GM13977 (cell line): ENCODE results near the gene TEAD4.

Experiments used
- DNase-seq: peaks from one replicate; pipeline ENCODE4 v3.0.0; 2012; ENCODE audit warnings: low spot score
- CTCF ChIP-seq: IDR thresholded peaks from 2 replicates; pipeline ENCODE4 v1.5.1; 2012; ENCODE audit warnings: mild to moderate bottlenecking, control low read depth; ENCODE audit not compliant: insufficient read depth; ENCODE audit errors: extremely low read depth, missing control alignments
- in situ Hi-C: fragments of 300-500 bp; cut with MboI; formaldehyde crosslinking; loops from one replicate; pipeline ENCODE4 v1.12.0; 2022; ENCODE audit warnings: low sequenced_read_pairs, low pct_unique_long_range_greater_than_20kb, mixed read lengths, inconsistent platforms; ENCODE audit not compliant: unreplicated experiment

The TEAD4 gene

GRCh38 chr12:2980630-2981029, 21.4 kb downstream of the TEAD4 start:
- DNase-seq: no peak
- TF ChIP-seq CTCF: no peak
- in situ Hi-C loops: no loop called here

GRCh38 chr12:2982361-2982760, 23.2 kb downstream of the TEAD4 start:
- in situ Hi-C loops: no loop called here
- no peak for TF ChIP-seq CTCF
- DNase-seq: no peak

GRCh38 chr12:2984249-2984648, 25.1 kb downstream of the TEAD4 start:
- in situ Hi-C loops: no loop called here
- no peak for TF ChIP-seq CTCF
- no peak for DNase-seq

- TF ChIP-seq CTCF: no peak
- in situ Hi-C loops: no loop called here
- no peak for DNase-seq
These were observed 25.5 kb downstream of the TEAD4 start for GRCh38 chr12:2984698-2985097.

GRCh38 chr12:2986876-2987275, 27.7 kb downstream of the TEAD4 start:
- in situ Hi-C loops: no loop called here
- no peak for DNase-seq
- no peak for TF ChIP-seq CTCF

GRCh38 chr12:2988494-2988893, 29.3 kb downstream of the TEAD4 start:
- DNase-seq: no peak
- TF ChIP-seq CTCF: no peak
- in situ Hi-C loops: no loop called here

GRCh38 chr12:2992724-2993123, 33.5 kb downstream of the TEAD4 start:
- no peak for DNase-seq
- in situ Hi-C loops: no loop called here
- no peak for TF ChIP-seq CTCF
